SU-DHL-6 (cell line): ENCODE measurements around the gene KIAA2012.

Source experiments
- H2AFZ ChIP-seq: fragments of 200-600 bp; sonication (generic); 2 replicates; pipeline ENCODE4 v1.6.1; 2014; ENCODE audit warnings: low read depth, mild to moderate bottlenecking, moderate library complexity, mixed read lengths, antibody characterized with exemption, low read length; ENCODE audit not compliant: severe bottlenecking
- H3F3A ChIP-seq: fragments of 200-600 bp; shearing (Covaris generic); 2 replicates; pipeline ENCODE4 v1.6.0; 2016; ENCODE audit warnings: antibody characterized with exemption, mild to moderate bottlenecking; ENCODE audit not compliant: insufficient read depth
- H3K27ac ChIP-seq: fragments of 200-600 bp; sonication (generic); 2 replicates; pipeline ENCODE4 v1.5.1; 2016; ENCODE audit warnings: low read depth, mild to moderate bottlenecking, low read length, moderate library complexity, mixed read lengths
- H3K27me3 ChIP-seq: fragments of 200-600 bp; sonication (generic), shearing (Covaris generic); 2 replicates; pipeline ENCODE4 v1.6.0; 2014; ENCODE audit warnings: mild to moderate bottlenecking, low read length
- H3K36me3 ChIP-seq: fragments of 200-600 bp; sonication (generic); 2 replicates; pipeline ENCODE4 v1.6.1; 2014; ENCODE audit warnings: mild to moderate bottlenecking, low read length, mixed read lengths
- H3K4me2 ChIP-seq: fragments of 300-600, 200-600 bp; shearing (Covaris generic), sonication (generic); 2 replicates; pipeline ENCODE4 v1.6.0; 2014; ENCODE audit warnings: low read length, low read depth, mild to moderate bottlenecking; ENCODE audit not compliant: poor library complexity, severe bottlenecking
- H3K4me3 ChIP-seq: fragments of 200-600 bp; sonication (generic); 2 replicates; pipeline ENCODE4 v1.5.1; 2014; ENCODE audit warnings: antibody characterized with exemption, low read length, mild to moderate bottlenecking, mixed read lengths; ENCODE audit not compliant: insufficient read depth, poor library complexity, severe bottlenecking
- H3K79me2 ChIP-seq: fragments of 200-600 bp; sonication (generic); 2 replicates; pipeline ENCODE4 v1.6.1; 2014; ENCODE audit warnings: mild to moderate bottlenecking, low read length, moderate library complexity; ENCODE audit not compliant: insufficient read depth
- H3K9ac ChIP-seq: fragments of 200-600 bp; sonication (generic); 2 replicates; pipeline ENCODE4 v1.7.0; 2014; ENCODE audit warnings: mild to moderate bottlenecking, low read length
- H3K9me2 ChIP-seq: fragments of 200-600 bp; sonication (generic); replicated peaks from 2 replicates; pipeline ENCODE4 v1.6.1; 2014; ENCODE audit warnings: low read length; ENCODE audit not compliant: insufficient read depth
- H3K9me3 ChIP-seq: fragments of 200-600 bp; sonication (generic); 2 replicates; pipeline ENCODE4 v1.6.1; 2014; ENCODE audit warnings: low read length, mixed read lengths; ENCODE audit not compliant: insufficient read depth
- H4K20me1 ChIP-seq: fragments of 200-600 bp; sonication (generic); 2 replicates; pipeline ENCODE4 v1.6.1; 2014; ENCODE audit warnings: low read depth, mild to moderate bottlenecking, antibody characterized with exemption, low read length, moderate library complexity, mixed read lengths
- CTCF ChIP-seq: fragments of 200-600 bp; sonication (generic); IDR thresholded peaks from one replicate; pipeline ENCODE4 v1.5.1; 2017; ENCODE audit warnings: antibody characterized with exemption, mild to moderate bottlenecking, low read length, moderate library complexity; ENCODE audit not compliant: insufficient read depth, poor library complexity, severe bottlenecking
- EZH2phosphoT487 ChIP-seq: fragments of 200-600 bp; sonication (generic), shearing (Covaris generic); conservative IDR thresholded peaks from 2 replicates; pipeline ENCODE4 v1.6.1; 2018; ENCODE audit warnings: mild to moderate bottlenecking, antibody characterized with exemption, low read length, moderate library complexity, mixed read lengths

The KIAA2012 gene

GRCh38 chr2:202091476-202091875 lies 18.4 kb downstream of the KIAA2012 start:
- H3K9ac ChIP-seq, result no peak overlapping the region
- H3K27me3 ChIP-seq, result no peaks in the 10 kb centered on the region
- H3K4me2 ChIP-seq, result no peak overlapping the region
- no peaks in the 10 kb centered on the region for H4K20me1 ChIP-seq
- no peak overlapping the region for H2AFZ ChIP-seq
- no peaks in the 10 kb centered on the region for H3K9me2 ChIP-seq
- no peak for TF ChIP-seq CTCF
- no peak for TF ChIP-seq EZH2phosphoT487
- H3K4me3 ChIP-seq, result no peak overlapping the region
- no peaks in the 10 kb centered on the region for H3K79me2 ChIP-seq
- no peaks in the 10 kb centered on the region for H3F3A ChIP-seq
- no peak overlapping the region for H3K27ac ChIP-seq
- no peaks in the 10 kb centered on the region for H3K9me3 ChIP-seq
- no peaks in the 10 kb centered on the region for H3K36me3 ChIP-seq

- no peaks in the 10 kb centered on the region for H3K9me2 ChIP-seq
- H3K36me3 ChIP-seq, result no peaks in the 10 kb centered on the region
- H3K9ac ChIP-seq, result no peak overlapping the region
- TF ChIP-seq CTCF, result no peak
- no peak for TF ChIP-seq EZH2phosphoT487
- no peaks in the 10 kb centered on the region for H3K9me3 ChIP-seq
- no peaks in the 10 kb centered on the region for H3F3A ChIP-seq
- no peak overlapping the region for H3K4me2 ChIP-seq
- H3K4me3 ChIP-seq, result no peak overlapping the region
- no peaks in the 10 kb centered on the region for H3K27me3 ChIP-seq
- H4K20me1 ChIP-seq, result no peaks in the 10 kb centered on the region
- H3K27ac ChIP-seq, result no peak overlapping the region
- H3K79me2 ChIP-seq, result no peaks in the 10 kb centered on the region
- no peak overlapping the region for H2AFZ ChIP-seq
Observed at GRCh38 chr2:202094426-202094986, 21.5 kb downstream of the KIAA2012 start.

GRCh38 chr2:202095235-202095634 lies 22.2 kb downstream of the KIAA2012 start:
- Histone ChIP-seq H3K9ac (no peak overlapping the region), H3K9me3 (no peaks in the 10 kb centered on the region), H3K79me2 (no peaks in the 10 kb centered on the region), H3K9me2 (no peaks in the 10 kb centered on the region), H3F3A (no peaks in the 10 kb centered on the region), H3K4me3 (no peak overlapping the region), H3K27ac (no peak overlapping the region), H4K20me1 (no peaks in the 10 kb centered on the region), H3K27me3 (no peaks in the 10 kb centered on the region), H3K36me3 (no peaks in the 10 kb centered on the region), H3K4me2 (no peak overlapping the region), H2AFZ (no peak overlapping the region)
- TF ChIP-seq EZH2phosphoT487 (no peak), CTCF (no peak)
